Measurements from ENCODE around the gene TNRC6A.
"Not testable (repeated sequence)": the region's sequence is repeated elsewhere in the genome, so short reads cannot be mapped to it uniquely, and the experiment has no call there.

The TNRC6A gene

DNA sequence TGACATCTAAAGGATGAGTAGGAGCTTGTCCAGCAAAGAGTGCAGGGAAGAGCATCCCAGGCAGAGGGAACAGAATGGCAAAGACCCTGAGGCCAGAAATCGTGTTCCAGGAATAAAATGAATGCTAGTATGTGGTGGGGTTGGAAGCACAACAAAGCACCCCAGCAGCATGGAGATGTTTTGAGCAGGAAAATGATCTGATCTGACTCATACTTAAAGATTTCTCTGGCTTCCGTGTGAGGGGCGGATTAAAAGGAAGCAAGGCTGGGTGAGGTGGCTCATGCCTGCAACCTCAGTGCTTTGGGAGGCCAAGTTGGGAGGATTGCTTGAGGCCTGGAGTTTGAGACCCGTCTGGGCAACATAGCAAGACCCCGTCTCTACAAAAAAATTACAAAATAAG lies 118.6 kb downstream of the TNRC6A start:
- DNase-seq = no peak

GRCh38 chr16:24849641-24850040 lies 120.2 kb downstream of the TNRC6A start:
- DNase-seq = no peak

GRCh38 chr16:24850289-24850938 lies 121.0 kb downstream of the TNRC6A start:
- DNase-seq = no peak

GRCh38 chr16:24851700-24852099 lies 122.2 kb downstream of the TNRC6A start:
- no peak for DNase-seq

DNA sequence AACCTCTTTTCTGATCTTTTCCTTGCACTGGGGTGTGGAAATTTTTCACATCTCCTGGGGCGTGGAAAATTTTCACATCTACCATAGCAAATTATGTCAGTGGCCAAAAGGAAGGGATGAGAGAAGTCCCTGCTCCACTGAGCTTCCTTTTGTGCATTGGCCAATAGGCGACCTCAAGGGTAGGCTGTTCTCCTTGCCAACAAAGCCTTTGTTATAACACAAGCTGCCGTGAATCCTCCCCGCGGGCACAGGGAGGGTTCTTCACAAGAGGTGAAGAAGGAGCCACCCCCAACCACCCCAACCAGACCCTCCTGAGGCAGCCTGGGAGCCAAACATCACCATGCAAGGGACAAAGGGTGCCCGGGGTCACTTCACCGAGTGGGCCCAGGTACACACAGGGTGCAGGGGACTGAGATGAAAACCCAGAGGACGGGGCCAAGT lies 122.8 kb downstream of the TNRC6A start:
- no peak for DNase-seq

DNA sequence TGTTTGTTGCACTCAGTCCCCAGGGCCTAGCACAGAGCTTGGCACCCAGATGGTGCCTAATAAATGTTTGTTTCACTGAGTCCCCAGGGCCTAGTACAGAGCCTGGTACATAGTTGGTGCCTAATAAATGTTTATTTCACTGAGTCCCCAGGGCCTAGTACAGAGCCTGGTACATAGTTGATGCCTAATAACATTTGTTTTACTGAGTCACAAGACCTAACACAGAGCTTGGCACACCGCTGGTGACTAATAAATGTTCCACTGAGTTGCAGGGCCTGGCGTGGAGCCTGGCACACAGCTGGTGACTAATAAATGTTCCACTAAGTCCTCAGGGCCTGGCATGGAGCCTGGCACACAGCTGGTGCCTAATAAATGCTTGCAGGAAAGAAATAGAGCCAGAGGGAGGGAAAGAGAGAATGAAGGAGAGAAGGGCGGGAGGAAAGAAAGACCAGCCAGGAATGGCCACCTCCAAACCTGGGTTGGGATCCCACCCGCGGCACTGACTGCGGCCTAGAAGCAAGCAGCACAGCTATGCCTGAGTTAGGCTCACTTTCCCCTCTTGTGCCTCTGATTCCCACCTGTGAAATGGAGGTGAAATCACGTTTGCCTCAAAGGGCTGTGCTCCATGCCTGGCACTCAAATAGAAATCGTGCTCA lies 123.8 kb downstream of the TNRC6A start:
- DNase-seq = no peak

GRCh38 chr16:24853830-24854229 lies 124.4 kb downstream of the TNRC6A start:
- DNase-seq = no peak

DNA sequence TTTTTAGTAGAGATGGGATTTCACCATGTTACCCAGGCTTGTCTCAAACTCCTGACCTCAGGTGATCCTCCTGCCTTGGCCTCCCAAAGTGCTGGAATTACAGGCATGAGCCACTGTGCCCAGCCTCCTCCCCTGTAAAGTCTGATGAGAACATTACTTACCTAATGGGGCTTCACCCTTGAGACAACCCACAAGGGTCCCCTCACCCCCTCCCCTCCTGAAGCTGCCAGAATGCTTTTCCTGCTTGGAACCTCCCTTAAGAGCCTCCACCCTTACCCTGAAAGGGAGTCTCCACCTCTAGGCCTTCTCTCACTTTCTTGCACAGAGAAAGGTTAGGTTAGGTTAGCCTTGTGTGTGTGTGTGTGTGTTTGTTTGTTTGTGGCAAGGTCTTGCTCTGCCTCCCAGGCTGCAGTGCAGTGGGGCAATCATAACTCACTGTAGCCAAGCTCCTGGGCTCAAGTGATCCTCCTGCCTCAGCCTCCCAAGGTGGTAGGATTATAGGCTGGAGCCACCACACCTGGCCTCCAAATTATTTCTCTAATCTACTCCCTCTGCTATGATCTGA lies 125.2 kb downstream of the TNRC6A start:
- no peak for DNase-seq

DNA sequence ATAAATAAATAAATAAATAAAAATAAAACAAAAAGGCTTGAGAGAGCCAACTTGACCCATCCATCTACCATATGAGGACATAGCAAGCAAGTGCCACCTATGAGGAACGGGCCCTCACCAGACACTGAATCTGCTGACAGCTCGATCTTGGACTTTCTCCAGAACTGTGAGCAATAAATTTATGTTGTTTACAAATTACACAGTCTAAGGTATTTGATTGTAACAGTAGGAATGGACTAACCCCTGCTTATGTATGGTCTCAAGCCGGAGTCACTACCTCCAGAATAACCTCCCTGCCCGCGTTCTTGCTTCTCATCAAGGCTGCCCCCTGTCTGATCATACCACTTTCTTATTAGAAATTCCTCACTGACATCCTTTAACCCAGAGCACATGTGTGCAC lies 126.2 kb downstream of the TNRC6A start:
- no peak for DNase-seq

DNA sequence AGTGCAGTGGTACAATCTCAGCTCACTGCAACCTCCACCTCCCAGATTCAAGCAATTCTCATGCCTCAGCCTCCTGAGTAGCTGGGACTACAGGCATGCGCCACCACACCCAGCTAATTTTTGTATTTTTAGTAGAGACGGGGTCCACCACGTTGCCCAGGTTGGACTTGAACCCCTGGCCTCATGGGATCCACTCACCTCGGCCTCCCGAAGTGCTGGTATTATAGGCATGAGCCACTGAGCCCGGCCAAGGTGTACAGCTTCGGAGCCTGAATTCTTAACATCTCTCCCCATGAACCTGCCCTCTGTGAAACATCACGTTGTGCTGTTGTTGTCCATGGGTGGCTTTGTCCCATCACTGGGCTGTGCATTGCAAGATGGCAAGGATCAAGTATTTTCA lies 127.4 kb downstream of the TNRC6A start:
- DNase-seq = not testable (repeated sequence)

DNA sequence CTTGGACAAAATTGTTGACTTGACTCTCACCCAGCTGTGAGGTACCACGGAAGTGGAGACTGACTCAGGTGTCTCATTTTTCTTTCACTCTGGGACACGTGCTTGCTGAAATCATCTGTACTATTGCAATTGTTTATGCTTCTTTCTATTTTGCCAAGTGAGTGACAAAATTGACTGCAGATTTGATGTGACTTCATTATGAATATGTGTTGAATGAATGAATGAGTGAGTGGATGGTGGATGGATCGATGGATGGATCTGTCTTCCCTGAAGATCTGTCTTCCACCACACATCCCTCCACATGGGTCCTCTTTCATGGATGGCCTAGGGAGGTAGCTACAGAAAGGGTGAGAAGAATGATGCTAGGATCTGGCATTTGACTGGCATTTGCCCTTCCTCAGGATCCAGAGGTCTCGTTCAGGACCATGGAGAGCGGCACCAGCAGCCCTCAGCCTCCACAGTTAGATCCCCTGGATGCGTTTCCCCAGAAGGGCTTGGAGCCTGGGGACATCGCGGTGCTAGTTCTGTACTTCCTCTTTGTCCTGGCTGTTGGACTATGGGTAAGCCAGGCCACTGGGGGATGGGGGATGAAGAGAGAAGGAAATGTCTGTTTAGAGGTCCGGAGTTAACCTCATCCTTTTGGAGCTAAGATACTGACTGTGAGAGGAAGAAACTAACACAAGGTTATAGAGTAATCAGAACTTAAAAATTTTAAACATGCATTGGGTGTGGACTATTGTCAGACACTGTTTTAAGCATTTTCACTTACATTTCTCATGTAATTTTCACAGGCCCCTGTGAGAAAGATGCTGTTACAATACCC lies 129.0 kb downstream of the TNRC6A start:
- peak; percentile 9 to 14 for DNase-seq

DNA sequence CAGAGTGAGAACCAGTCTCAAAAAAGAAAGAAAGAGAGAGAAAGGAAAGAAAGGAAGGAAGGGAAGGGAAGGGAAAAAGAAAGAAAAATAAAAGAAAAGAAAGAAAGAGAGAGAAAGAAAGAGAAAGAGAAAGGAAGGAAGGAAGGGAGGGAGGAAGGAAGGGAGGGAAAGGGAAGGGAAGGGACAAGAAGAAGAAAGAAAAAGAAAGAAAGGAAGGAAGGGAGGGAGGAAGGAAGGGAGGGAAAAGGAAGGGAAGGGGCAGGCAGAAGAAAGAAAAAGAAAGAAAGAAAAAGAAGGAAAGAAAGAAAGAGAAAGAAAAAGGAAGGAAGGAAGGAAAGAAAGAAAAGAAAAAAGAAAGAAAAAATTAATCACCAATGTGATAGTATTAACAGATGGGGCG lies 132.0 kb downstream of the TNRC6A start:
- no peak for DNase-seq

- DNase-seq = no peak
Observed at GRCh38 chr16:24863582-24864437, 134.4 kb downstream of the TNRC6A start.

DNA sequence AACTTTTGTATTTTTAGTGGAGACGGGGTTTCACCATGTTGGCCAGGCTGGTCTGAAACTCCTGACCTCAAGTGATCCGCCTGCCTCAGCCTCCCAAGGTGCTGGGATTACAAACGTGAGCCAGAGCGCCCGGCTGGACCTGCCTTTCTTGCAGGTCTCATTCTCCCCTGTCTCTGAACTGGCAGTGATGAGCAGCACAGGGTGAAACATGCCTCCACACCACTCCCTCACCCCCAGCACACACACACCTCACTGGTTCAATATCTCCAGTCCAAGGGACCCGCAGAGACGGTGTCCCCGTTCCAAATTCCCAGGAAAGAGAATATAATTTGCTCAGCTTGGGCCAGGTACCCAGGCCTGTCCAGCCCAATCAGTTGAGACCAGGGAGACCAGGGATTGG lies 139.6 kb downstream of the TNRC6A start:
- no peak for DNase-seq

DNA sequence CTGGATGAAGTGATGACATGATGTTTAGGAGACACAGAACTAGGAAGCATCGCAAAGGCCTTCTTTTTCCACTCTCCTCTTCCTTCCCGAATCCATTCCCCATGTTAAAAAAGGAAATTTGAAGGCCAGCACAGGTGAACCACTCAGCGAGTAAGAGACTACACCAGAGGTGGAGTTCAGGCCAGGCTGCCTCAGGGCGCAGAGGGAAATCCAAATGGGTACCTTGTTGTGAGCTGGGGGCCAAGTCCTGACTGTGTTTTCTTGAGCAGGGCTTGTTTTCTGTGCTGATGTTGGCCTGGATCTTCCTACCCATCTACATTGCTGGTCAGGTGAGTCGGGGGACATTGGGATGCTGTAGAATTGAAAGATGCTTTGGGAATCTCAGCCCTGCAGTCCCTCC lies 142.4 kb downstream of the TNRC6A start:
- no peak for DNase-seq

GRCh38 chr16:24873028-24873427 lies 143.6 kb downstream of the TNRC6A start:
- DNase-seq = no peak

DNA sequence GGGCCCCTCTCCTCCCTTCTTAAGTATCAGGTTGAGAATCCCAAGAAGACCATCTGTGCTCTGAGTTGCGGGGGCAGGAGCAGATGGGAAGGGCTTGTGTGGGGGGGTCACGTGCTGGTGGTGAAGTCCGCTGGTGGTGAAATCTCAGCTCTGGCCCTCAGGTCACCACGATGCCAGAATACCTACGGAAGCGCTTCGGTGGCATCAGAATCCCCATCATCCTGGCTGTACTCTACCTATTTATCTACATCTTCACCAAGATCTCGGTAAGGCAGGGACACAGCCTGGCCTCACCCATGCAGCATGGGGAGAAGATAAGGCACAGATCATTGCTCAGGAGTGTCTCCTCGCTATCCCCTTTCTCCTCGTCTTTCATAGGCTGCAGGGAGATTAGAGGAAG lies 146.0 kb downstream of the TNRC6A start:
- no peak for DNase-seq
